K562 (cell line): ENCODE data around the gene BTBD1. TPM values are rescaled to one million over a fixed set of nuclear protein-coding genes. Genes with fewer than 3 reads are reported as not detected.

Experiments
- CREB1 ChIP-seq, 2 experiments: sonication (generic) in 1 of 2; formaldehyde crosslinking in 1 of 2; IDR thresholded peaks; 2 replicates each; pipeline versions ENCODE4 v1.6.1 to v1.8.0; 2012 to 2022; ENCODE audit warnings: inconsistent platforms in 1 of 2, mild to moderate bottlenecking in 1 of 2, missing genetic modification reagents in 1 of 2, moderate library complexity in 1 of 2
- STAT5A ChIP-seq: IDR thresholded peaks from 2 replicates; pipeline ENCODE4 v1.6.1; 2012; ENCODE audit warnings: low read length, inconsistent platforms, borderline replicate concordance
- TOE1 ChIP-seq, 2 experiments: fragments of 450-650 bp in 1 of 2; sonication (generic) in 1 of 2; formaldehyde crosslinking in 1 of 2; IDR thresholded peaks; 2 replicates each; pipeline versions ENCODE4 v1.7.1 to v1.8.0; 2016 to 2022; ENCODE audit warnings: borderline replicate concordance in 2 of 2, mild to moderate bottlenecking in 2 of 2, antibody characterized with exemption in 1 of 2, inconsistent platforms in 1 of 2, low read depth in 1 of 2, missing genetic modification reagents in 1 of 2, moderate library complexity in 1 of 2
- ZNF592 ChIP-seq: fragments of 450-650 bp; IDR thresholded peaks from 2 replicates; pipeline ENCODE4 v1.6.1; 2017; ENCODE audit warnings: antibody characterized with exemption, mild to moderate bottlenecking
- polyA plus RNA-seq, 8 experiments: library from polyadenylated mRNA; depleted of rRNA in 4 of 8; stranded (reverse) in 5 of 8; unstranded in 3 of 8; fragments of >200 nt; fragmentation: Nextera tagmentation in 2 of 8; fragmentation: Illumina TruSeq in 1 of 8; extraction: Ambion mirVana in 2 of 8; extraction: Trizol in 1 of 8; gene quantifications; 2 replicates each; pipeline versions ENCODE4 v1.2.1 to v1.2.3, GENCODE V29; 2011 to 2014; ENCODE audit warnings: inconsistent platforms in 1 of 8, missing spikeins in 1 of 8
- total RNA-seq, 7 experiments: library from RNA; depleted of rRNA in 6 of 7; stranded (reverse); fragments of >200 nt in 6 of 7; fragmentation: Illumina TruSeq in 2 of 7; extraction: Trizol in 2 of 7; gene quantifications; 2 replicates each; pipeline versions ENCODE4 v1.2.1 to v1.2.3, GENCODE V29; 2011 to 2021; ENCODE audit warnings: low replicate concordance in 1 of 7

Gene BTBD1
- total and polyA plus RNA-seq, 9 of the 15 experiments (the other 6 are each of a cell fraction or from before 2014, with no cell fraction given) = 19.4 to 106 (median 90.4) TPM

- TF ChIP-seq ZNF592 = peak; percentile 28; the same call in 1 of the 2 replicates
- peak; percentile 51; the same call in 1 of the 2 replicates for TF ChIP-seq TOE1 (IDR thresholded peaks at IDR 0.05; ENCODE audit: borderline replicate concordance)
- no peak for TF ChIP-seq TOE1 (CRISPR knock-in tag; IDR thresholded peaks at IDR 0.05; ENCODE audit: borderline replicate concordance, low read depth)
- TF ChIP-seq STAT5A = peak; percentile 82
- peak; percentile 62 for TF ChIP-seq CREB1 (IDR thresholded peaks at IDR 0.05)
- TF ChIP-seq CREB1 (CRISPR knock-in tag; IDR thresholded peaks at IDR 0.05) = no peak
Measured at GRCh38 chr15:83092309-83092976, 25.4 kb upstream of the BTBD1 start (continued).
